SK-N-SH (cell line): ENCODE results near the gene ALDOA. TPM values are rescaled to one million over a fixed set of nuclear protein-coding genes. Genes with fewer than 3 reads are reported as not detected.

Experiments used
- CTCF ChIA-PET: fragments of 300-600, 350-600 bp; formaldehyde crosslinking; extraction: SDS; loops from one replicate; lab custom pipeline; 2021; lab: Yijun Ruan, JAX
- POLR2A ChIA-PET: fragments of 350-600 bp; sonication (Branson Sonifier 250); formaldehyde crosslinking; extraction: SDS; loops from one replicate; lab custom pipeline; 2020; ENCODE audit warnings: antibody characterized with exemption, inconsistent platforms; lab: Yijun Ruan, JAX
- DNase-seq: peaks from one replicate; pipeline ENCODE4 v3.0.0; 2012
- H2AFZ ChIP-seq: fragments of 200-600 bp; sonication (generic); 2 replicates; pipeline ENCODE4 v1.8.1; 2016; ENCODE audit warnings: antibody characterized with exemption, mild to moderate bottlenecking, low read depth
- H3F3A ChIP-seq: fragments of 200-600 bp; sonication (generic); replicated peaks from 2 replicates; pipeline ENCODE3; 2016; ENCODE audit warnings: antibody characterized with exemption, mild to moderate bottlenecking; ENCODE audit not compliant: insufficient read depth
- H3K27ac ChIP-seq, 2 experiments: fragments of 200-500 bp in 1 of 2; fragments of 200-600 bp in 1 of 2; sonication (Bioruptor generic) in 1 of 2; sonication (generic), shearing (Covaris generic) in 1 of 2; 2 replicates each; pipeline versions ENCODE4 v1.5.1 to v1.6.1; 2014 to 2016; ENCODE audit warnings: low read depth in 2 of 2, inconsistent platforms in 1 of 2, low read length in 1 of 2, mild to moderate bottlenecking in 1 of 2, mixed read lengths in 1 of 2
- H3K27me3 ChIP-seq: fragments of 200-600 bp; sonication (generic), shearing (Covaris generic); 2 replicates; pipeline ENCODE4 v1.6.1; 2016; ENCODE audit warnings: mixed run types; ENCODE audit not compliant: insufficient read depth
- H3K36me3 ChIP-seq, 2 experiments: fragments of 200-500 bp in 1 of 2; fragments of 200-600 bp in 1 of 2; sonication (Bioruptor generic) in 1 of 2; sonication (generic) in 1 of 2; replicated peaks in 1 of 2; 2 replicates each; pipeline versions ENCODE3 to v1.5.1; 2014 to 2016; ENCODE audit warnings: low read length in 1 of 2, mild to moderate bottlenecking in 1 of 2; ENCODE audit not compliant: insufficient read depth in 2 of 2, control insufficient read depth in 1 of 2
- H3K4me1 ChIP-seq, 2 experiments: fragments of 200-500 bp in 1 of 2; fragments of 200-600 bp in 1 of 2; sonication (Bioruptor generic) in 1 of 2; sonication (generic), shearing (Covaris generic) in 1 of 2; 2 replicates each; pipeline versions ENCODE4 v1.5.1 to v1.6.1; 2014 to 2016; ENCODE audit warnings: low read depth in 1 of 2, low read length in 1 of 2, mixed run types in 1 of 2; ENCODE audit not compliant: insufficient read depth in 2 of 2, control insufficient read depth in 1 of 2
- H3K4me2 ChIP-seq: fragments of 200-600 bp; sonication (generic), shearing (Covaris generic); 2 replicates; pipeline ENCODE4 v1.6.1; 2017; ENCODE audit warnings: mixed run types
- H3K4me3 ChIP-seq, 2 experiments: fragments of 200-500 bp in 1 of 2; fragments of 200-600 bp in 1 of 2; sonication (Bioruptor generic) in 1 of 2; sonication (generic), shearing (Covaris generic) in 1 of 2; 2 replicates each; pipeline versions ENCODE4 v1.5.1 to v1.8.1; 2014 to 2016; ENCODE audit warnings: low read depth in 2 of 2, inconsistent platforms in 1 of 2, low read length in 1 of 2, mild to moderate bottlenecking in 1 of 2, mixed read lengths in 1 of 2, moderate library complexity in 1 of 2
- H3K79me2 ChIP-seq: fragments of 200-600 bp; sonication (generic); 2 replicates; pipeline ENCODE4 v1.8.1; 2017; ENCODE audit warnings: mild to moderate bottlenecking; ENCODE audit not compliant: insufficient read depth
- H3K9ac ChIP-seq: fragments of 200-600 bp; sonication (generic); 2 replicates; pipeline ENCODE4 v1.6.1; 2017; ENCODE audit warnings: mixed run types
- H3K9me2 ChIP-seq: fragments of 200-600 bp; sonication (generic); 2 replicates; pipeline ENCODE4 v1.6.1; 2017; ENCODE audit warnings: mixed run types
- H3K9me3 ChIP-seq: fragments of 200-600 bp; sonication (generic); 2 replicates; pipeline ENCODE4 v1.6.1; 2017; ENCODE audit warnings: mixed run types, mild to moderate bottlenecking, moderate library complexity
- H4K20me1 ChIP-seq: fragments of 200-600 bp; sonication (generic); 2 replicates; pipeline ENCODE4 v1.6.1; 2017; ENCODE audit warnings: mild to moderate bottlenecking, mixed run types; ENCODE audit not compliant: insufficient read depth
- CTCF ChIP-seq: fragments of 200-600 bp; sonication (generic); IDR thresholded peaks from 2 replicates; pipeline ENCODE4 v1.6.1; 2017; ENCODE audit warnings: antibody characterized with exemption, mild to moderate bottlenecking, moderate library complexity
- ELF1 ChIP-seq: IDR thresholded peaks from 2 replicates; pipeline ENCODE4 v1.4.0; 2012
- EP300 ChIP-seq, 2 experiments: IDR thresholded peaks; 2 replicates each; pipeline versions ENCODE4 v1.4.0 to v1.6.1; 2012; ENCODE audit warnings: borderline replicate concordance in 1 of 2, low read depth in 1 of 2, low read length in 1 of 2
- EZH2phosphoT487 ChIP-seq: fragments of 200-600 bp; sonication (generic); IDR thresholded peaks from 2 replicates; pipeline ENCODE4 v1.6.1; 2017; ENCODE audit warnings: low read depth, mixed run types, mild to moderate bottlenecking, antibody characterized with exemption, moderate library complexity, borderline replicate concordance
- FOSL2 ChIP-seq: IDR thresholded peaks from 2 replicates; pipeline ENCODE4 v1.4.0; 2012; ENCODE audit warnings: low read depth, mild to moderate bottlenecking, moderate library complexity, borderline replicate concordance
- FOXJ3 ChIP-seq: sonication (generic); formaldehyde crosslinking; IDR thresholded peaks from 2 replicates; pipeline ENCODE4 v1.5.1; 2020; ENCODE audit warnings: mild to moderate bottlenecking, missing genetic modification reagents
- FOXM1 ChIP-seq: IDR thresholded peaks from 2 replicates; pipeline ENCODE4 v1.4.0; 2012; ENCODE audit warnings: low read depth, mild to moderate bottlenecking
- GABPA ChIP-seq: IDR thresholded peaks from 2 replicates; pipeline ENCODE4 v1.4.0; 2012; ENCODE audit warnings: low read depth, mild to moderate bottlenecking
- MAX ChIP-seq: IDR thresholded peaks from 2 replicates; pipeline ENCODE4 v1.4.0; 2012; ENCODE audit warnings: low read depth
- POLR2AphosphoS5 ChIP-seq: IDR thresholded peaks from 2 replicates; pipeline ENCODE4 v1.6.1; 2012; ENCODE audit warnings: low read depth, low read length
- RFX5 ChIP-seq: IDR thresholded peaks from 2 replicates; pipeline ENCODE4 v1.6.1; 2012; ENCODE audit warnings: mild to moderate bottlenecking, improper control_type of control experiment, low read length
- RXRA ChIP-seq: IDR thresholded peaks from 2 replicates; pipeline ENCODE4 v1.4.0; 2012; ENCODE audit warnings: low read depth, mild to moderate bottlenecking, borderline replicate concordance
- TAF1 ChIP-seq: IDR thresholded peaks from 2 replicates; pipeline ENCODE4 v1.6.1; 2012; ENCODE audit warnings: low read depth, mild to moderate bottlenecking, low read length, moderate library complexity, borderline replicate concordance
- TCF12 ChIP-seq: IDR thresholded peaks from 2 replicates; pipeline ENCODE4 v1.4.0; 2012
- TEAD4 ChIP-seq: IDR thresholded peaks from 2 replicates; pipeline ENCODE4 v1.4.0; 2012; ENCODE audit warnings: mild to moderate bottlenecking, borderline replicate concordance; ENCODE audit not compliant: insufficient read depth
- WGBS: methylation state at CpG from one replicate; pipeline ENCODE4 v1.1.6; 2017; ENCODE audit warnings: low lambda C conversion rate; 5-methylcytosine and 5-hydroxymethylcytosine counted together
- polyA plus RNA-seq, 3 experiments: library from polyadenylated mRNA; depleted of rRNA; stranded (reverse); fragments of >200 nt; gene quantifications; 2 replicates each; pipeline ENCODE4 v1.2.3, GENCODE V29; 2012
- TF ChIP-seq, protein P1 (sequence below): IDR thresholded peaks from 2 replicates; pipeline ENCODE4 v1.6.1; 2012; ENCODE audit warnings: mild to moderate bottlenecking, low read depth, low read length, moderate library complexity
- TF ChIP-seq, protein P2 (sequence below): IDR thresholded peaks from 2 replicates; pipeline ENCODE4; 2012

Gene ALDOA
- polyA plus RNA-seq, 1 of the 3 experiments (the other 2 are of a cell fraction), result 641 TPM

GRCh38 chr16:30086291-30087140, 21.0 kb downstream of the ALDOA start:
- H3K79me2 ChIP-seq, result peaks cover 11% of the 10 kb centered on the region; the same call in 1 of the 2 replicates
- ChIA-PET CTCF (interaction anchor here (0.7 to 1.1 kb wide), 2 partner anchors 18 to 54 kb away, joined by 3 read pairs; no protein-coding TSS in a partner anchor), POLR2A (interaction anchor here (0.6 to 1.5 kb wide), 2 partner anchors 13 to 21 kb away, joined by 4 read pairs; partner anchors contain the start of gene ALDOA)
- no peak for DNase-seq
- peaks cover 5 to 11% of the 10 kb centered on the region in 2 experiments; a peak in 2 of 4 replicates for H3K4me1 ChIP-seq
- no peak for TF ChIP-seq ELF1
- no peak for TF ChIP-seq TAF1
- TF ChIP-seq, protein P1, sequence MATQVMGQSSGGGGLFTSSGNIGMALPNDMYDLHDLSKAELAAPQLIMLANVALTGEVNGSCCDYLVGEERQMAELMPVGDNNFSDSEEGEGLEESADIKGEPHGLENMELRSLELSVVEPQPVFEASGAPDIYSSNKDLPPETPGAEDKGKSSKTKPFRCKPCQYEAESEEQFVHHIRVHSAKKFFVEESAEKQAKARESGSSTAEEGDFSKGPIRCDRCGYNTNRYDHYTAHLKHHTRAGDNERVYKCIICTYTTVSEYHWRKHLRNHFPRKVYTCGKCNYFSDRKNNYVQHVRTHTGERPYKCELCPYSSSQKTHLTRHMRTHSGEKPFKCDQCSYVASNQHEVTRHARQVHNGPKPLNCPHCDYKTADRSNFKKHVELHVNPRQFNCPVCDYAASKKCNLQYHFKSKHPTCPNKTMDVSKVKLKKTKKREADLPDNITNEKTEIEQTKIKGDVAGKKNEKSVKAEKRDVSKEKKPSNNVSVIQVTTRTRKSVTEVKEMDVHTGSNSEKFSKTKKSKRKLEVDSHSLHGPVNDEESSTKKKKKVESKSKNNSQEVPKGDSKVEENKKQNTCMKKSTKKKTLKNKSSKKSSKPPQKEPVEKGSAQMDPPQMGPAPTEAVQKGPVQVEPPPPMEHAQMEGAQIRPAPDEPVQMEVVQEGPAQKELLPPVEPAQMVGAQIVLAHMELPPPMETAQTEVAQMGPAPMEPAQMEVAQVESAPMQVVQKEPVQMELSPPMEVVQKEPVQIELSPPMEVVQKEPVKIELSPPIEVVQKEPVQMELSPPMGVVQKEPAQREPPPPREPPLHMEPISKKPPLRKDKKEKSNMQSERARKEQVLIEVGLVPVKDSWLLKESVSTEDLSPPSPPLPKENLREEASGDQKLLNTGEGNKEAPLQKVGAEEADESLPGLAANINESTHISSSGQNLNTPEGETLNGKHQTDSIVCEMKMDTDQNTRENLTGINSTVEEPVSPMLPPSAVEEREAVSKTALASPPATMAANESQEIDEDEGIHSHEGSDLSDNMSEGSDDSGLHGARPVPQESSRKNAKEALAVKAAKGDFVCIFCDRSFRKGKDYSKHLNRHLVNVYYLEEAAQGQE, result no peak
- TF ChIP-seq MAX, result no peak
- TF ChIP-seq POLR2AphosphoS5, result no peak
- no peak for TF ChIP-seq EP300 (IDR thresholded peaks at IDR 0.05; ENCODE audit: borderline replicate concordance in 1 of 2, low read depth in 1 of 2, low read length in 1 of 2)
- TF ChIP-seq FOXM1, result no peak
- TF ChIP-seq FOXJ3 (CRISPR knock-in tag), result no peak
- no peak for TF ChIP-seq FOSL2
- TF ChIP-seq, protein P2, sequence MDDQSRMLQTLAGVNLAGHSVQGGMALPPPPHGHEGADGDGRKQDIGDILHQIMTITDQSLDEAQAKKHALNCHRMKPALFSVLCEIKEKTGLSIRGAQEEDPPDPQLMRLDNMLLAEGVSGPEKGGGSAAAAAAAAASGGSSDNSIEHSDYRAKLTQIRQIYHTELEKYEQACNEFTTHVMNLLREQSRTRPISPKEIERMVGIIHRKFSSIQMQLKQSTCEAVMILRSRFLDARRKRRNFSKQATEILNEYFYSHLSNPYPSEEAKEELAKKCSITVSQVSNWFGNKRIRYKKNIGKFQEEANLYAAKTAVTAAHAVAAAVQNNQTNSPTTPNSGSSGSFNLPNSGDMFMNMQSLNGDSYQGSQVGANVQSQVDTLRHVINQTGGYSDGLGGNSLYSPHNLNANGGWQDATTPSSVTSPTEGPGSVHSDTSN, result no peak
- TF ChIP-seq RXRA, result no peak
- no peak for TF ChIP-seq GABPA
- no peak for TF ChIP-seq EZH2phosphoT487
- TF ChIP-seq TCF12, result no peak
- no peak for TF ChIP-seq TEAD4
- TF ChIP-seq RFX5, result no peak
- no peak for TF ChIP-seq CTCF
- H3K9me2 ChIP-seq, result no peaks in the 10 kb centered on the region
- no peaks in the 10 kb centered on the region for H3K27me3 ChIP-seq
- no peak overlapping the region; a peak in 1 of 4 replicates for H3K27ac ChIP-seq
- H3K4me2 ChIP-seq, result no peak overlapping the region
- no peaks in the 10 kb centered on the region for H4K20me1 ChIP-seq
- peaks cover 19 to 33% of the 10 kb centered on the region in 2 experiments for H3K36me3 ChIP-seq
- WGBS, result 94% methylated on average over 13 of the region's 27 CpGs
- no peak overlapping the region for H3K9ac ChIP-seq
- H2AFZ ChIP-seq, result no peak overlapping the region
- no peak overlapping the region for H3K4me3 ChIP-seq
- H3F3A ChIP-seq, result peaks cover 33% of the 10 kb centered on the region
- no peaks in the 10 kb centered on the region for H3K9me3 ChIP-seq
